MM.1S (cell line): ENCODE results near the gene STOX2.

Experiments used
- DNase-seq: peaks from one replicate; pipeline ENCODE4 v3.0.0-alpha.2; 2015
- H2AFZ ChIP-seq: fragments of 300-600 bp; sonication (generic); 2 replicates; pipeline ENCODE4 v1.6.0; 2016; ENCODE audit warnings: antibody characterized with exemption, low read length
- H3F3A ChIP-seq: fragments of 300-600 bp; sonication (generic); 2 replicates; pipeline ENCODE4 v1.6.1; 2016; ENCODE audit warnings: mild to moderate bottlenecking, antibody characterized with exemption, low read length, moderate library complexity, mixed read lengths; ENCODE audit not compliant: insufficient read depth
- H3K27ac ChIP-seq: fragments of 300-600 bp; sonication (generic); 2 replicates; pipeline ENCODE4 v1.5.1; 2016; ENCODE audit warnings: mild to moderate bottlenecking, low read length
- H3K27me3 ChIP-seq: fragments of 300-600 bp; sonication (generic); replicated peaks from 2 replicates; pipeline ENCODE4 v1.6.0; 2016; ENCODE audit warnings: low read length; ENCODE audit not compliant: insufficient read depth
- H3K36me3 ChIP-seq: fragments of 300-600 bp; sonication (generic); replicated peaks from 2 replicates; pipeline ENCODE4 v1.6.1; 2016; ENCODE audit warnings: mild to moderate bottlenecking, low read length, mixed read lengths; ENCODE audit not compliant: insufficient read depth
- H3K4me1 ChIP-seq: fragments of 300-600 bp; sonication (generic); 2 replicates; pipeline ENCODE4 v1.6.1; 2016; ENCODE audit warnings: low read length, mixed read lengths
- H3K4me2 ChIP-seq: fragments of 300-600 bp; sonication (generic); 2 replicates; pipeline ENCODE4 v1.6.0; 2016; ENCODE audit warnings: low read depth, low read length
- H3K4me3 ChIP-seq: fragments of 300-600 bp; sonication (generic); 2 replicates; pipeline ENCODE4 v1.5.1; 2016; ENCODE audit warnings: low read length, mixed read lengths
- H3K79me2 ChIP-seq: fragments of 300-600 bp; sonication (generic); 2 replicates; pipeline ENCODE4 v1.6.1; 2016; ENCODE audit warnings: mixed run types, low read length, mixed read lengths
- H3K9ac ChIP-seq: fragments of 300-600 bp; sonication (generic); 2 replicates; pipeline ENCODE4 v1.6.1; 2016; ENCODE audit warnings: low read length, mixed read lengths
- H3K9me2 ChIP-seq: fragments of 300-600 bp; sonication (generic); replicated peaks from 2 replicates; pipeline ENCODE4 v1.6.1; 2016; ENCODE audit warnings: mild to moderate bottlenecking, low read length, mixed read lengths; ENCODE audit not compliant: insufficient read depth
- H3K9me3 ChIP-seq: fragments of 300-600 bp; sonication (generic); replicated peaks from 2 replicates; pipeline ENCODE4 v1.6.1; 2016; ENCODE audit warnings: mild to moderate bottlenecking, low read length, mixed read lengths; ENCODE audit not compliant: insufficient read depth
- H4K20me1 ChIP-seq: fragments of 300-600 bp; sonication (generic); 2 replicates; pipeline ENCODE4 v1.6.1; 2016; ENCODE audit warnings: mild to moderate bottlenecking, low read length, moderate library complexity, mixed read lengths; ENCODE audit not compliant: insufficient read depth
- EZH2 ChIP-seq: fragments of 300-600 bp; sonication (generic); optimal IDR thresholded peaks from 2 replicates; pipeline ENCODE3; 2017; ENCODE audit warnings: low read depth, mild to moderate bottlenecking, antibody characterized with exemption, low read length, mixed read lengths
- EZH2phosphoT487 ChIP-seq: fragments of 300-600 bp; sonication (generic); IDR thresholded peaks from 2 replicates; pipeline ENCODE4 v1.6.1; 2018; ENCODE audit warnings: antibody characterized with exemption, low read length
- TF ChIP-seq, protein P1 (sequence below): fragments of 300-600 bp; sonication (generic); IDR thresholded peaks from 2 replicates; pipeline ENCODE4 v1.5.1; 2016; ENCODE audit warnings: antibody characterized with exemption, low read length, mixed read lengths

STOX2 gene

DNA sequence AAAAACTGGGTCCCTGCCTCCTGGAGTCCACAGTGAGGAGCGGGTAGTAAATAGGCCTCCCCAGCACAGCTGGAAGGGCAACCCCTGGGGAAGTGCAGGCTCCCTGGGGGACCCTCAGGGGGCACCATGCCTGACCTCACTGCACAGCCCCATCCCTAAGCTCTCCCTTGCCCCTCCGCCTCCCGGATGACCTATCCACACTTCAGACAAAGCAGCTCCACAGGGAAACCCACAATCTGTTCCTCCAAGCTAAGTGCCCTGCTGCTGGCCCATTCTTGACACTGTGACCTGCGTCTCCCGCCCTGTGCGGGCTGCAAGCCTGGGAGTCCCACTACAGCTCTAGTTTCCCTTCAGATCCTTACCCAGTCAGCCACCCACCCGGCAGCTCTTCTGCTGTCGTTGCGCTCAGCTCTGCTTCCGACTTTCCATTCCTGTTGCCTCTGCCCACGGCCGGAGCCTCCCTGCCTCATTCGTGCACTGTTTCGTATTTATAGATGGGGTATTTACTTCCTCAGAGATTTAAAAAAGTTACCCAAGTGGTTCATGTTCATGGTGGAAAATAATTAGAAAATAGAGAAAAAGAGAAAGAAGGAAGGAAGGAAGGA lies 47.0 kb upstream of the STOX2 start:
- Histone ChIP-seq H3F3A (no peaks in the 10 kb centered on the region), H3K4me3 (no peak overlapping the region), H3K27ac (no peak overlapping the region), H3K27me3 (no peaks in the 10 kb centered on the region), H2AFZ (no peak overlapping the region), H3K4me1 (no peaks in the 10 kb centered on the region), H3K79me2 (no peaks in the 10 kb centered on the region), H3K36me3 (no peaks in the 10 kb centered on the region), H3K4me2 (no peak overlapping the region), H3K9ac (no peak overlapping the region), H3K9me3 (no peaks in the 10 kb centered on the region), H4K20me1 (no peaks in the 10 kb centered on the region), H3K9me2 (no peaks in the 10 kb centered on the region)
- no peak for TF ChIP-seq EZH2phosphoT487
- TF ChIP-seq, protein P1, sequence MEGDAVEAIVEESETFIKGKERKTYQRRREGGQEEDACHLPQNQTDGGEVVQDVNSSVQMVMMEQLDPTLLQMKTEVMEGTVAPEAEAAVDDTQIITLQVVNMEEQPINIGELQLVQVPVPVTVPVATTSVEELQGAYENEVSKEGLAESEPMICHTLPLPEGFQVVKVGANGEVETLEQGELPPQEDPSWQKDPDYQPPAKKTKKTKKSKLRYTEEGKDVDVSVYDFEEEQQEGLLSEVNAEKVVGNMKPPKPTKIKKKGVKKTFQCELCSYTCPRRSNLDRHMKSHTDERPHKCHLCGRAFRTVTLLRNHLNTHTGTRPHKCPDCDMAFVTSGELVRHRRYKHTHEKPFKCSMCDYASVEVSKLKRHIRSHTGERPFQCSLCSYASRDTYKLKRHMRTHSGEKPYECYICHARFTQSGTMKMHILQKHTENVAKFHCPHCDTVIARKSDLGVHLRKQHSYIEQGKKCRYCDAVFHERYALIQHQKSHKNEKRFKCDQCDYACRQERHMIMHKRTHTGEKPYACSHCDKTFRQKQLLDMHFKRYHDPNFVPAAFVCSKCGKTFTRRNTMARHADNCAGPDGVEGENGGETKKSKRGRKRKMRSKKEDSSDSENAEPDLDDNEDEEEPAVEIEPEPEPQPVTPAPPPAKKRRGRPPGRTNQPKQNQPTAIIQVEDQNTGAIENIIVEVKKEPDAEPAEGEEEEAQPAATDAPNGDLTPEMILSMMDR, result no peak
- TF ChIP-seq EZH2, result no peak
- DNase-seq, result no peak

DNA sequence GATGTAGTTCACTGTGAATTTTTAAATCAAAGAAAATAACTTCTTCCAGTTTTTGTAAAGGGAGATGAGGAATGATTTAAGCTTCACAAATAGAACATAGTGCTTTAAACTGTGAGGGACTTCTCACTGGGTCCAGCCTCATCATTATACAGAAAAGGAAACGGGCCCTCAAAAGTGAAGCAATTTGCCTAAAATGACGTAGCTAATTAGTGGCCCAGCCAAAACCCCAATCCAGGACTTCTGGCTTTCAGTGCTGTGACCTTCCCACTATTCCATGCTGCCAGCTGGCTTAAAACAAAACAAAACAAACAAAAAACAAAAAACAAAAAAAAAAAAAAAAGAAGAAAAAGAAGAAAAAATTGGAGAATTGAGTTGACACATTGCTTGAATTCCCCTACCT lies 45.0 kb upstream of the STOX2 start:
- TF ChIP-seq EZH2phosphoT487, result no peak
- no peak for TF ChIP-seq EZH2
- TF ChIP-seq, protein P1, result no peak
- no peaks in the 10 kb centered on the region for H3K27me3 ChIP-seq

DNA sequence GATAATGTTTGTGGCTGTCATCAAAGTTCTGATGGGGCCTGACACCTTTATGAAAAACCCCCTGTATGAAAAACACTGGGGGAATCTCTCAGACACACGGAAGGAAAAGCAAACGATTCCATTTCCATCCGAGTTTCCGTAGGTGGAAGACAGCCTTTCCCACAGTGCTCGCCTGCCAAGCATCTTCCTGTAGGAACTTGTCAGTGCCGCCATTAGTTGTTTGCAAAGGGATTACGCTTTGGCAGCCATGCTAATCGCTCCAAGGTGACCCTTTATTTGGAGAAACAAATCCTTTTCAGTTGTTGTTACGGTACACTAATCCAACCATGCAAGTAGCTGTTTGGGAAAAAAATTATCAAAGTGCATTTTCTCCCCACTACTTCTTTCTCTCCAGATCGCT lies 44.4 kb upstream of the STOX2 start:
- H3K36me3 ChIP-seq, result no peaks in the 10 kb centered on the region
- H3K27me3 ChIP-seq, result no peaks in the 10 kb centered on the region
- H3K27ac ChIP-seq, result no peak overlapping the region
- no peaks in the 10 kb centered on the region for H3K4me1 ChIP-seq
- no peaks in the 10 kb centered on the region for H4K20me1 ChIP-seq
- H3K9ac ChIP-seq, result no peak overlapping the region
- no peaks in the 10 kb centered on the region for H3K9me3 ChIP-seq
- no peaks in the 10 kb centered on the region for H3K79me2 ChIP-seq
- no peak for DNase-seq
- no peak overlapping the region for H2AFZ ChIP-seq
- no peaks in the 10 kb centered on the region for H3F3A ChIP-seq
- H3K9me2 ChIP-seq, result no peaks in the 10 kb centered on the region
- H3K4me3 ChIP-seq, result no peak overlapping the region
- TF ChIP-seq EZH2phosphoT487 (no peak), EZH2 (no peak)
- TF ChIP-seq, protein P1, result no peak
- no peak overlapping the region for H3K4me2 ChIP-seq

More for the DNA sequence above, 45.0 kb upstream of the STOX2 start:
- H3K9me3 ChIP-seq, result no peaks in the 10 kb centered on the region
- no peaks in the 10 kb centered on the region for H3K79me2 ChIP-seq
- no peaks in the 10 kb centered on the region for H3K4me1 ChIP-seq
- H3K9me2 ChIP-seq, result no peaks in the 10 kb centered on the region
- no peaks in the 10 kb centered on the region for H3F3A ChIP-seq
- no peak overlapping the region for H2AFZ ChIP-seq
- H3K4me2 ChIP-seq, result no peak overlapping the region
- H3K4me3 ChIP-seq, result no peak overlapping the region
- H3K9ac ChIP-seq, result no peak overlapping the region
- no peaks in the 10 kb centered on the region for H3K36me3 ChIP-seq
- H4K20me1 ChIP-seq, result no peaks in the 10 kb centered on the region
- no peak overlapping the region for H3K27ac ChIP-seq
- DNase-seq, result no peak
